ENCODE measurements around the gene ZFP62. TPM values are rescaled to one million over a fixed set of nuclear protein-coding genes. Genes with fewer than 3 reads are reported as not detected.

Gene ZFP62
- total and polyA plus RNA-seq, 2 of the 4 experiments (the other 2 are of a cell fraction), result 8.2 to 20.3 TPM

- peaks cover 0 to 8% of the 10 kb centered on the region in 2 experiments; a peak in 1 of 4 replicates for H3K79me1 ChIP-seq (ENCODE audit: low read depth in 1 of 2, low read length in 2 of 2)
- H4K91ac ChIP-seq (ENCODE audit: insufficient read depth, low read depth, low read length), result no peak overlapping the region
- no peak overlapping the region for H3K4ac ChIP-seq (ENCODE audit: low read depth, low read length)
- WGBS, 2 experiments (ENCODE audit: extremely low coverage in 2 of 2, insufficient read length in 1 of 2), result no CpG with 5 or more reads among the region's 10 CpGs
- H3K9me1 ChIP-seq (ENCODE audit: insufficient read depth, low read length), result no peaks in the 10 kb centered on the region
- TF ChIP-seq ELK1 (IDR thresholded peaks at IDR 0.05; ENCODE audit: borderline replicate concordance, low read depth, low read length), result no peak
- no peak for TF ChIP-seq BHLHE40 (IDR thresholded peaks at IDR 0.05; ENCODE audit: low read depth, low read length)
- TF ChIP-seq RFX5 (IDR thresholded peaks at IDR 0.05; ENCODE audit: low read depth, low read length), result no peak
- no peak for TF ChIP-seq MAFK (IDR thresholded peaks at IDR 0.05; ENCODE audit: low read depth, low read length)
- no peak for TF ChIP-seq CHD1 (IDR thresholded peaks at IDR 0.05; ENCODE audit: low read depth, low read length)
- TF ChIP-seq NFE2L2 (IDR thresholded peaks at IDR 0.05; ENCODE audit: low read depth, low read length), result no peak
- no peak for TF ChIP-seq RCOR1 (IDR thresholded peaks at IDR 0.05; ENCODE audit: insufficient replicate concordance, low read length)
- no peak for TF ChIP-seq CTCF (conservative IDR thresholded peaks at IDR 0.05; ENCODE audit: low read depth, low read length)
- no peak for TF ChIP-seq RAD21 (IDR thresholded peaks at IDR 0.05; ENCODE audit: low read length)
- no peak for TF ChIP-seq FOS (IDR thresholded peaks at IDR 0.05; ENCODE audit: low read depth, low read length)
- no peak for TF ChIP-seq MXI1 (IDR thresholded peaks at IDR 0.05; ENCODE audit: borderline replicate concordance, low read depth, low read length)
- no peak for TF ChIP-seq MAZ (IDR thresholded peaks at IDR 0.05; ENCODE audit: borderline replicate concordance, low read depth, low read length)
- no peak for TF ChIP-seq SMC3 (IDR thresholded peaks at IDR 0.05; ENCODE audit: low read depth, low read length)
- TF ChIP-seq USF2 (IDR thresholded peaks at IDR 0.05; ENCODE audit: low read depth, low read length), result no peak
- TF ChIP-seq CEBPB (IDR thresholded peaks at IDR 0.05; ENCODE audit: low read depth, low read length), result no peak
- no peak for TF ChIP-seq POLR2A (IDR thresholded peaks at IDR 0.05; ENCODE audit: low read depth, low read length)
- CTCF ChIA-PET, result no interaction called here
- H3K27ac ChIP-seq (ENCODE audit: insufficient read depth, low read length), result no peak overlapping the region
- no peak overlapping the region for H3K18ac ChIP-seq (ENCODE audit: low read depth, low read length)
- no peak overlapping the region for H3K23ac ChIP-seq (ENCODE audit: low read depth, low read length)
- no peak overlapping the region for H2BK15ac ChIP-seq (ENCODE audit: low read depth, low read length)
- H2AK5ac ChIP-seq (ENCODE audit: low read depth, low read length), result no peak overlapping the region
- H4K20me1 ChIP-seq (ENCODE audit: insufficient read depth, low read length), result no peaks in the 10 kb centered on the region
- no peak overlapping the region for H3K9ac ChIP-seq (ENCODE audit: low read depth, low read length)
- no peak overlapping the region for H3K56ac ChIP-seq (ENCODE audit: extremely low read depth, insufficient read depth, low read length)
- H3K14ac ChIP-seq (replicated peaks; ENCODE audit: low read depth, low read length), result no peak overlapping the region
- peaks cover 54% of the 10 kb centered on the region for H3K9me3 ChIP-seq (ENCODE audit: control insufficient read depth, insufficient read depth, low read length)
- dilution Hi-C loops (cut with HindIII; ENCODE audit: low sequenced_read_pairs, unreplicated experiment), result no loop called here
- no peaks in the 10 kb centered on the region for H3K4me1 ChIP-seq (ENCODE audit: control insufficient read depth, insufficient read depth, low read length)
- H3K36me3 ChIP-seq (ENCODE audit: control insufficient read depth, insufficient read depth, low read length), result peaks cover 43% of the 10 kb centered on the region
- no peak for DNase-seq
- in situ Hi-C loops (cut with MboI; ENCODE audit: low sequenced_read_pairs), result no loop called here
- no peak overlapping the region for H4K5ac ChIP-seq (ENCODE audit: low read depth, low read length)
- intact Hi-C loops (cut with micrococcal nuclease), result no loop called here
- no peak overlapping the region for H3K4me3 ChIP-seq (ENCODE audit: insufficient read depth, low read depth, low read length)
- H2AK9ac ChIP-seq (replicated peaks; ENCODE audit: low read depth, low read length, poor library complexity), result no peak overlapping the region
- H2AFZ ChIP-seq (replicated peaks; ENCODE audit: low read length, poor library complexity), result no peak overlapping the region
- ATAC-seq (ENCODE audit: low read depth), result no peak
- no TSS peak for BruUV-seq (replicated peaks)
- no peak overlapping the region for H4K8ac ChIP-seq (ENCODE audit: low read depth in 2 of 2, low read length in 2 of 2)
- POLR2A ChIA-PET (ENCODE audit: unreplicated experiment), result interaction anchor here (0.5 kb wide), 1 partner anchor 17 kb away, joined by 4 read pairs; no protein-coding TSS in a partner anchor
- H3K4me2 ChIP-seq (ENCODE audit: low read depth, low read length), result no peak overlapping the region
- H2BK5ac ChIP-seq (ENCODE audit: low read depth, low read length, poor library complexity, severe bottlenecking), result no peak overlapping the region
- no peak overlapping the region for H2BK120ac ChIP-seq (ENCODE audit: low read depth, low read length)
- H2BK20ac ChIP-seq (ENCODE audit: low read depth, low read length), result no peak overlapping the region
- no peaks in the 10 kb centered on the region for H3K27me3 ChIP-seq (ENCODE audit: control insufficient read depth, insufficient read depth, low read length)
Observed at GRCh38 chr5:180850434-180851078, 10.5 kb downstream of the ZFP62 start.

Data from IMR-90 (cell line).